A549 (cell line): Measurements from ENCODE around the gene PMFBP1. TPM values are rescaled to one million over a fixed set of nuclear protein-coding genes. Genes with fewer than 3 reads are reported as not detected.

Experiments used
- ATAC-seq, 2 experiments: fragments of 200-7000 bp in 1 of 2; fragments of >200 bp in 1 of 2; cut with Nextera tagmentation in 1 of 2; cut with Tn5 transposase in 1 of 2; 3 replicates each; pipeline versions ENCODE4 v1.8.0 to v1.9.1; 2018 to 2020; ENCODE audit warnings: mild to moderate bottlenecking in 1 of 2, moderate library complexity in 1 of 2
- CTCF ChIA-PET: fragments of 300-600 bp; sonication (Branson Sonifier 250); formaldehyde crosslinking; extraction: SDS; loops from one replicate; lab custom pipeline; 2021; ENCODE audit warnings: antibody characterized with exemption, inconsistent platforms; lab: Yijun Ruan, JAX
- POLR2A ChIA-PET: fragments of 350-600 bp; formaldehyde crosslinking; extraction: SDS; loops from one replicate; lab custom pipeline; 2021; ENCODE audit warnings: antibody characterized with exemption, inconsistent platforms; lab: Yijun Ruan, JAX
- DNase-seq, 2 experiments: peaks; one replicate each; pipeline versions ENCODE4 v3.0.0 to v3.0.0-alpha.2; 2011 to 2016; ENCODE audit warnings: low read depth in 1 of 2, low spot score in 1 of 2
- FAIRE-seq: peaks from 2 replicates; lab custom pipeline; 2011; peaks lifted over from hg19 to GRCh38; lab: Jason Lieb, UNC
- H3K27ac ChIP-seq, 2 experiments: fragments of >200 bp; sonication (Bioruptor Twin); formaldehyde crosslinking; 3 replicates each; pipeline ENCODE4 v1.5.1; 2016 to 2017
- H3K4me1 ChIP-seq: fragments of >200 bp; sonication (Bioruptor Twin); formaldehyde crosslinking; 3 replicates; pipeline ENCODE4 v1.6.1; 2016
- H3K4me2 ChIP-seq: fragments of >200 bp; sonication (Bioruptor Twin); formaldehyde crosslinking; 3 replicates; pipeline ENCODE4 v1.6.1; 2016
- H3K4me3 ChIP-seq: fragments of >200 bp; sonication (Bioruptor Twin); formaldehyde crosslinking; 3 replicates; pipeline ENCODE4 v1.5.1; 2016
- H3K9me3 ChIP-seq: fragments of >200 bp; sonication (Bioruptor Twin); formaldehyde crosslinking; 3 replicates; pipeline ENCODE4 v1.6.1; 2016
- BHLHE40 ChIP-seq: IDR thresholded peaks from 2 replicates; pipeline ENCODE4 v1.6.1; 2012; ENCODE audit warnings: low read depth, low read length, inconsistent platforms
- EHMT2 ChIP-seq: fragments of 200-600 bp; sonication (generic); IDR thresholded peaks from 2 replicates; pipeline ENCODE4 v1.6.1; 2016; ENCODE audit warnings: antibody characterized with exemption, low read depth, mild to moderate bottlenecking, moderate library complexity
- ESRRA ChIP-seq: fragments of 150-350 bp; IDR thresholded peaks from 2 replicates; pipeline ENCODE4 v1.6.1; 2014; ENCODE audit warnings: mild to moderate bottlenecking, low read length, borderline replicate concordance
- GATA3 ChIP-seq: IDR thresholded peaks from 2 replicates; pipeline ENCODE4 v1.6.1; 2012; ENCODE audit warnings: borderline replicate concordance
- HDAC2 ChIP-seq: fragments of 200-600 bp; sonication (generic); IDR thresholded peaks from 2 replicates; pipeline ENCODE4 v1.6.1; 2016
- JUN ChIP-seq, 2 experiments: fragments of >200 bp; sonication (Bioruptor Twin); formaldehyde crosslinking; IDR thresholded peaks; 2 replicates in 1 of 2; 3 replicates in 1 of 2; pipeline ENCODE4 v1.6.1; 2016 to 2017
- JUNB ChIP-seq: fragments of >200 bp; sonication (Bioruptor Twin); formaldehyde crosslinking; IDR thresholded peaks from 2 replicates; pipeline ENCODE4 v1.6.1; 2016
- KDM1A ChIP-seq: fragments of 200-600 bp; sonication (generic); IDR thresholded peaks from 2 replicates; pipeline ENCODE4 v1.6.1; 2016; ENCODE audit warnings: low read depth, mild to moderate bottlenecking
- KDM5A ChIP-seq: fragments of 200-600 bp; sonication (generic); IDR thresholded peaks from 2 replicates; pipeline ENCODE4 v1.6.1; 2016; ENCODE audit warnings: antibody characterized with exemption, mild to moderate bottlenecking
- PBX3 ChIP-seq: IDR thresholded peaks from 2 replicates; pipeline ENCODE4 v1.6.1; 2012
- PHF8 ChIP-seq: fragments of 200-600 bp; sonication (generic); IDR thresholded peaks from 2 replicates; pipeline ENCODE4 v1.6.1; 2016; ENCODE audit warnings: low read depth, mild to moderate bottlenecking, antibody characterized with exemption, moderate library complexity, borderline replicate concordance
- POLR2A ChIP-seq: IDR thresholded peaks from 2 replicates; pipeline ENCODE4 v1.6.1; 2012; ENCODE audit warnings: mild to moderate bottlenecking, low read length
- RARB ChIP-seq: fragments of 250-450 bp; sonication (Bioruptor Pico); IDR thresholded peaks from 2 replicates; pipeline ENCODE4 v1.8.0; 2021; ENCODE audit warnings: mild to moderate bottlenecking, moderate library complexity
- RCOR1 ChIP-seq: fragments of 150-350 bp; IDR thresholded peaks from 2 replicates; pipeline ENCODE4 v1.6.1; 2014; ENCODE audit warnings: antibody characterized with exemption, low read length, low read depth
- SMC3 ChIP-seq: fragments of >200 bp; sonication (Bioruptor Twin); formaldehyde crosslinking; IDR thresholded peaks from 3 replicates; pipeline ENCODE4 v1.6.1; 2018; ENCODE audit warnings: inconsistent platforms
- TFCP2L1 ChIP-seq: fragments of 250-450 bp; sonication (Bioruptor Pico); IDR thresholded peaks from 2 replicates; pipeline ENCODE4 v1.5.0; 2021; ENCODE audit warnings: mild to moderate bottlenecking
- ZNF302 ChIP-seq: fragments of 250-450 bp; sonication (Bioruptor Pico); IDR thresholded peaks from 2 replicates; pipeline ENCODE4 v1.9.0; 2021; ENCODE audit warnings: inconsistent platforms, mild to moderate bottlenecking, moderate library complexity
- WGBS: methylation state at CpG from one replicate; pipeline ENCODE4 v1.1.6; 2017; ENCODE audit errors: missing lambda C conversion rate; 5-methylcytosine and 5-hydroxymethylcytosine counted together
- polyA plus RNA-seq, 4 experiments: library from polyadenylated mRNA; depleted of rRNA in 3 of 4; stranded (reverse); fragments of >200 nt; fragmentation: RNase III in 1 of 4; extraction: RNeasy Plus Mini Kit Qiagen cat#74134 plus additional on column Dnase treatment in 1 of 4; gene quantifications; 2 replicates in 3 of 4; 3 replicates in 1 of 4; pipeline ENCODE4 v1.2.3, GENCODE V29; 2011 to 2017
- TF ChIP-seq, protein P1 (sequence below): fragments of 200-600 bp; sonication (generic); IDR thresholded peaks from 2 replicates; pipeline ENCODE4 v1.6.1; 2016; ENCODE audit warnings: antibody characterized with exemption, mild to moderate bottlenecking, moderate library complexity
- TF ChIP-seq, protein P2 (sequence below): IDR thresholded peaks from 2 replicates; pipeline ENCODE4 v1.6.1; 2012
- TF ChIP-seq, protein P3 (sequence below): fragments of 450-650 bp; IDR thresholded peaks from 2 replicates; pipeline ENCODE4 v1.6.1; 2014; ENCODE audit warnings: antibody characterized with exemption
- TF ChIP-seq, protein P4 (sequence below): fragments of >200 bp; sonication (Bioruptor Twin); formaldehyde crosslinking; IDR thresholded peaks from 3 replicates; pipeline ENCODE4 v1.6.1; 2016

Gene PMFBP1
- polyA plus RNA-seq, 2 of the 4 experiments (the other 2 are of a cell fraction) = 0.05 to 0.22 TPM

DNA sequence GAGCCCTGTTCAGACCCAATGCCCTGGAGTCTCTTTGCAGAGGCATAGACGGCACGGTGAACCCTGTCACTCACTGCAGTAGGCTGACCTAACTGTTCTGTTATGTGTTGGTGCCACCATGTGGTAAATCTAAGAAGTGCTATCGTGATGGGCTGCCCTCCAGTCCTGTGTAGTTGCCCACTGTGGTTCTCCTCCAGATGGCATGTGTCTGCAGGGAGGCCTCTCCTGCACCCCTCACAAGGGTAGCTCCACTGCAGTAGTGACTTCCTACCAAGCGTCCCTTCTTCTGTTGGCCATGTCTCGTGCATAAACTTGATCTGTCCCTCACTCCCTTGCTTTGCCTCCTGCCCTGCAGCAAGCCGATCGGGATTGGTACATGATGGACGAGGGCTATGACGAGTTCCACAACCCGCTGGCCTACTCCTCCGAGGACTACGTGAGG is 72.6 kb downstream of the PMFBP1 start (continued):
- TF ChIP-seq SMC3 = peak; percentile 42
- TF ChIP-seq ESRRA = no peak

GRCh38 chr16:72098936-72099335 is 73.0 kb downstream of the PMFBP1 start:
- no peak for FAIRE-seq
- H3K27ac ChIP-seq = no peak overlapping the region
- TF ChIP-seq JUNB = no peak
- TF ChIP-seq KDM1A = no peak
- H3K4me2 ChIP-seq = no peak overlapping the region
- ATAC-seq = peak; percentile 64 to 72
- CTCF ChIA-PET = interaction anchor here (0.7 to 7.5 kb wide), 10 partner anchors 8 to 86 kb away, joined by 3 to 43 read pairs (median 4); no protein-coding TSS in a partner anchor
- DNase-seq = peak in 1 of 2 experiments; percentile 27
- no peaks in the 10 kb centered on the region for H3K9me3 ChIP-seq
- no peak overlapping the region for H3K4me3 ChIP-seq
- peaks cover 8% of the 10 kb centered on the region; the same call in 2 of the 3 replicates for H3K4me1 ChIP-seq
- 59% methylated on average over 15 of the region's 15 CpGs for WGBS
- POLR2A ChIA-PET = no interaction called here

DNA sequence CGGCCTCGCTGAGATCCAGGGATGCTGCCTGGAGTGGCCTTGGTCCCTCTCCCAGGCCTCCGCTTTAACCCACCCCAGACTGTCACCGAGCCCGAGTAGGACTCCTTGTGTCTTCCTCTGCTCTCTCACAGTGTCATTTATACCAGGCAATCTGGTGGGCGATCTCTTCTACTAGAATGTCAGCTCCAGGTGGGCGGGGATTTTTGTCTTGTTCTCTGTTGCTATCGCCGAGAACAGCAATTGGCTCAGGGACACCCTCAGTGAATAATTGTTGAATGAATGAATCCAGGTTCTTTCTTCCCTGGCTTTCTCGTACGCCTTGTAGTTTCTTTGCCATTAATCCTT is 77.7 kb downstream of the PMFBP1 start:
- peak overlapping the region; percentile 92 to 95 for H3K27ac ChIP-seq
- ChIA-PET POLR2A (interaction anchor here (0.8 to 1.3 kb wide), 3 partner anchors 18 to 208 kb away, joined by 3 to 4 read pairs (median 3); no protein-coding TSS in a partner anchor), CTCF (interaction anchor here (0.7 to 7.5 kb wide), 3 partner anchors 26 to 328 kb away, joined by 3 to 43 read pairs (median 3); no protein-coding TSS in a partner anchor)
- H3K4me2 ChIP-seq = peak overlapping the region; percentile 87
- H3K4me3 ChIP-seq = peak overlapping the region; percentile 91
- WGBS = 4% methylated on average over 11 of the region's 11 CpGs
- no peak for DNase-seq
- peak; percentile 23 to 32; a peak in 5 of 6 replicates for ATAC-seq
- no peak for FAIRE-seq
- no peaks in the 10 kb centered on the region for H3K9me3 ChIP-seq
- H3K4me1 ChIP-seq = peaks cover 22% of the 10 kb centered on the region; the same call in 2 of the 3 replicates
- TF ChIP-seq RARB (CRISPR knock-in tag) (no peak), ZNF302 (CRISPR knock-in tag) (no peak), PHF8 (no peak)
- TF ChIP-seq, protein P1, sequence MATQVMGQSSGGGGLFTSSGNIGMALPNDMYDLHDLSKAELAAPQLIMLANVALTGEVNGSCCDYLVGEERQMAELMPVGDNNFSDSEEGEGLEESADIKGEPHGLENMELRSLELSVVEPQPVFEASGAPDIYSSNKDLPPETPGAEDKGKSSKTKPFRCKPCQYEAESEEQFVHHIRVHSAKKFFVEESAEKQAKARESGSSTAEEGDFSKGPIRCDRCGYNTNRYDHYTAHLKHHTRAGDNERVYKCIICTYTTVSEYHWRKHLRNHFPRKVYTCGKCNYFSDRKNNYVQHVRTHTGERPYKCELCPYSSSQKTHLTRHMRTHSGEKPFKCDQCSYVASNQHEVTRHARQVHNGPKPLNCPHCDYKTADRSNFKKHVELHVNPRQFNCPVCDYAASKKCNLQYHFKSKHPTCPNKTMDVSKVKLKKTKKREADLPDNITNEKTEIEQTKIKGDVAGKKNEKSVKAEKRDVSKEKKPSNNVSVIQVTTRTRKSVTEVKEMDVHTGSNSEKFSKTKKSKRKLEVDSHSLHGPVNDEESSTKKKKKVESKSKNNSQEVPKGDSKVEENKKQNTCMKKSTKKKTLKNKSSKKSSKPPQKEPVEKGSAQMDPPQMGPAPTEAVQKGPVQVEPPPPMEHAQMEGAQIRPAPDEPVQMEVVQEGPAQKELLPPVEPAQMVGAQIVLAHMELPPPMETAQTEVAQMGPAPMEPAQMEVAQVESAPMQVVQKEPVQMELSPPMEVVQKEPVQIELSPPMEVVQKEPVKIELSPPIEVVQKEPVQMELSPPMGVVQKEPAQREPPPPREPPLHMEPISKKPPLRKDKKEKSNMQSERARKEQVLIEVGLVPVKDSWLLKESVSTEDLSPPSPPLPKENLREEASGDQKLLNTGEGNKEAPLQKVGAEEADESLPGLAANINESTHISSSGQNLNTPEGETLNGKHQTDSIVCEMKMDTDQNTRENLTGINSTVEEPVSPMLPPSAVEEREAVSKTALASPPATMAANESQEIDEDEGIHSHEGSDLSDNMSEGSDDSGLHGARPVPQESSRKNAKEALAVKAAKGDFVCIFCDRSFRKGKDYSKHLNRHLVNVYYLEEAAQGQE = no peak

DNA sequence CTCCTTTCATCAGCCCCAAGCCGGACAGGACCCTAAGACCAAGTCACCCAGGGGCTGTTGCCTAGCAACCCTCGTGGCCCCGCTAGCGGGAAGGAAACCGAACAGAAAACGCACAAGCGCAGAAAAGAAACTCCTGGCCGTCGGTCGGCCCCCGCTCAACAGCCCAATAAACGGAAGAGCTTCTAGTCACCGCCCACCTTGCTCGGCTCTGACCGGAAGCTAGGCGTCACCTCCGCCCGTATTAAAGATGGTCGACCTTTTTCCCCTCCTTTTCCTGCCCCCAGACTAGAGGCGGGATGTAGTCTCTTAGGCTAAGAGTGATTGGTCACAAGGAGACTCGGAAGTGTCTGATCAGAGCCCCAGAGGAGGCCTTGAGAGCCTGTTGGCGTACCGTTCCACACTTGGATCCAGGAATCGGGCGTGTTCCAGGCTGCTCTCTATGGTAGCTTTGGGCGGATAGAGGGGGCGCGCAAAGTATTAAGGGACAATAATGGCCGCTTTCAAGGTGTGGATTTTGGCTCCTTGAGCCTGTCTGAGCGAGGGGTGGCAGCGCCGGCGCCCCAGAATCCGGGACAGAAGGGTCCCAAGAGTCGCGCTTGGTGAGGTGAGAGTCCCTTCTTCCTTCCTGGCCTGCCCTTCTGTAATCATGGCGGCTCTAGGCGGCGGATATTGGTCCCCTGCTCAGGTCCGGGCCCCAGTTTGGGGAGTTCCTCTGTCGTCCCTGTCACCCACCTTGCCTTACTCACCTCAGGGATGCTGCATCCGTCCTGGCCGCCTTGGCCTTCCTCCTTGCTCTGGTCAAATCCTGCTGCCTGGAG is 78.3 kb downstream of the PMFBP1 start, which contains the start of the genes DHX38 and TXNL4B:
Gene DHX38, plus strand, starts transcription at position 400 of the 818 bp plus-strand sequence. CDS start 2,311 bp downstream, outside the sequence.
Gene TXNL4B, minus strand, starts transcription at position 173 of the 818 bp plus-strand sequence. CDS start 2,871 bp downstream, outside the sequence.
- DNase-seq = peak; percentile 99 to 100
- CTCF ChIA-PET = interaction anchor here (0.5 to 7.5 kb wide), 7 partner anchors 14 to 327 kb away, joined by 3 to 43 read pairs (median 3); no protein-coding TSS in a partner anchor
- peaks cover 22% of the 10 kb centered on the region; the same call in 2 of the 3 replicates for H3K4me1 ChIP-seq
- TF ChIP-seq PBX3 (no peak), KDM5A (peak; percentile 67), GATA3 (no peak), PHF8 (peak; percentile 85), RCOR1 (no peak), TFCP2L1 (CRISPR knock-in tag) (no peak), BHLHE40 (no peak), POLR2A (peak; percentile 73), HDAC2 (no peak), EHMT2 (no peak), JUN (IDR thresholded peaks at IDR 0.05) (peak; percentile 76 to 84)
- TF ChIP-seq, protein P2, sequence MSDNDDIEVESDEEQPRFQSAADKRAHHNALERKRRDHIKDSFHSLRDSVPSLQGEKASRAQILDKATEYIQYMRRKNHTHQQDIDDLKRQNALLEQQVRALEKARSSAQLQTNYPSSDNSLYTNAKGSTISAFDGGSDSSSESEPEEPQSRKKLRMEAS = peak; percentile 41; the same call in 1 of the 2 replicates
- TF ChIP-seq, protein P3, sequence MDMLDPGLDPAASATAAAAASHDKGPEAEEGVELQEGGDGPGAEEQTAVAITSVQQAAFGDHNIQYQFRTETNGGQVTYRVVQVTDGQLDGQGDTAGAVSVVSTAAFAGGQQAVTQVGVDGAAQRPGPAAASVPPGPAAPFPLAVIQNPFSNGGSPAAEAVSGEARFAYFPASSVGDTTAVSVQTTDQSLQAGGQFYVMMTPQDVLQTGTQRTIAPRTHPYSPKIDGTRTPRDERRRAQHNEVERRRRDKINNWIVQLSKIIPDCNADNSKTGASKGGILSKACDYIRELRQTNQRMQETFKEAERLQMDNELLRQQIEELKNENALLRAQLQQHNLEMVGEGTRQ = 0 out of 2 replicates have a peak, but pooled peaks have one; percentile 15
- TF ChIP-seq, protein P4, sequence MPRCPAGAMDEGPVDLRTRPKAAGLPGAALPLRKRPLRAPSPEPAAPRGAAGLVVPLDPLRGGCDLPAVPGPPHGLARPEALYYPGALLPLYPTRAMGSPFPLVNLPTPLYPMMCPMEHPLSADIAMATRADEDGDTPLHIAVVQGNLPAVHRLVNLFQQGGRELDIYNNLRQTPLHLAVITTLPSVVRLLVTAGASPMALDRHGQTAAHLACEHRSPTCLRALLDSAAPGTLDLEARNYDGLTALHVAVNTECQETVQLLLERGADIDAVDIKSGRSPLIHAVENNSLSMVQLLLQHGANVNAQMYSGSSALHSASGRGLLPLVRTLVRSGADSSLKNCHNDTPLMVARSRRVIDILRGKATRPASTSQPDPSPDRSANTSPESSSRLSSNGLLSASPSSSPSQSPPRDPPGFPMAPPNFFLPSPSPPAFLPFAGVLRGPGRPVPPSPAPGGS = peak; percentile 75; the same call in 1 of the 3 replicates
- TF ChIP-seq, all 56 proteins: peak for 7
- peak within 1 kb of the TSS; percentile 92 to 95 for H3K27ac ChIP-seq
- ATAC-seq = peak; percentile 99
- no peaks in the 10 kb centered on the region for H3K9me3 ChIP-seq
- peak within 1 kb of the TSS; percentile 92 for H3K4me2 ChIP-seq
- H3K4me3 ChIP-seq = peak within 1 kb of the TSS; percentile 91
- peak; percentile 81 for FAIRE-seq
- POLR2A ChIA-PET = interaction anchor here (0.8 to 1.3 kb wide), 6 partner anchors 10 to 208 kb away, joined by 3 to 4 read pairs (median 3); no protein-coding TSS in a partner anchor
- 2% methylated on average over 42 of the region's 43 CpGs for WGBS
